Tibial nerve (tissue), 4 donors: Measurements from ENCODE around the gene NHERF1. TPM values are rescaled to one million over a fixed set of nuclear protein-coding genes. Genes with fewer than 3 reads are reported as not detected.

Experiments
- DNase-seq, 2 donors: peaks; one replicate each; pipeline ENCODE4 v3.0.0-alpha.2; 2019; ENCODE audit warnings: low spot score in 2 of 2
- H3K27ac ChIP-seq, 4 donors: fragments of 200-600 bp; sonication (generic) in 3 of 4; one replicate each; pipeline ENCODE4 v1.5.1; 2017 to 2019; ENCODE audit warnings: mild to moderate bottlenecking in 1 of 4
- H3K27me3 ChIP-seq, 2 donors: fragments of 200-600 bp; sonication (generic) in 1 of 2; one replicate each; pipeline versions ENCODE4 v1.5.1 to v1.6.0; 2017 to 2019
- H3K36me3 ChIP-seq, 3 donors: fragments of 200-600 bp; sonication (generic); one replicate each; pipeline ENCODE4 v1.5.1; 2018 to 2019
- H3K4me1 ChIP-seq, 4 donors: fragments of 200-600 bp; sonication (generic) in 3 of 4; one replicate each; pipeline ENCODE4 v1.5.1; 2017 to 2019
- H3K4me3 ChIP-seq, 4 donors: fragments of 200-600 bp; sonication (generic) in 3 of 4; one replicate each; pipeline ENCODE4 v1.5.1; 2017 to 2019; ENCODE audit warnings: mild to moderate bottlenecking in 1 of 4, moderate library complexity in 1 of 4
- H3K9me3 ChIP-seq, 4 donors: fragments of 200-600 bp; sonication (generic) in 3 of 4; one replicate each; pipeline ENCODE4 v1.5.1; 2017 to 2019
- EP300 ChIP-seq, 2 donors: sonication (generic); formaldehyde crosslinking; IDR thresholded peaks; one replicate each; pipeline ENCODE4 v1.6.1; 2017; ENCODE audit warnings: antibody characterized with exemption in 2 of 2, mild to moderate bottlenecking in 1 of 2
- POLR2A ChIP-seq, 2 donors: fragments of 450-650 bp; IDR thresholded peaks; one replicate each; pipeline ENCODE4 v1.6.1; 2017; ENCODE audit warnings: antibody characterized with exemption in 2 of 2, mild to moderate bottlenecking in 2 of 2, moderate library complexity in 2 of 2
- WGBS, 2 donors: methylation state at CpG; one replicate each; pipeline ENCODE4 v1.1.5; 2018; 5-methylcytosine and 5-hydroxymethylcytosine counted together
- total RNA-seq, 4 donors: library from RNA; depleted of rRNA; stranded (reverse); fragments of >200 nt; gene quantifications; one replicate each; pipeline ENCODE4 v1.1.0, GENCODE V29; 2016
- TF ChIP-seq, protein P1 (sequence below), 5 experiments: fragments of 200-600 bp in 3 of 5; fragments of 450-650 bp in 2 of 5; sonication (generic) in 3 of 5; IDR thresholded peaks; one replicate each; pipeline ENCODE4 v1.5.1; 2016 to 2019; ENCODE audit warnings: antibody characterized with exemption in 5 of 5, mild to moderate bottlenecking in 3 of 5, moderate library complexity in 2 of 5

NHERF1 gene
- total RNA-seq, 4 donors from 2014 or later: 42.2 to 55.2 (median 53.0) TPM

DNA sequence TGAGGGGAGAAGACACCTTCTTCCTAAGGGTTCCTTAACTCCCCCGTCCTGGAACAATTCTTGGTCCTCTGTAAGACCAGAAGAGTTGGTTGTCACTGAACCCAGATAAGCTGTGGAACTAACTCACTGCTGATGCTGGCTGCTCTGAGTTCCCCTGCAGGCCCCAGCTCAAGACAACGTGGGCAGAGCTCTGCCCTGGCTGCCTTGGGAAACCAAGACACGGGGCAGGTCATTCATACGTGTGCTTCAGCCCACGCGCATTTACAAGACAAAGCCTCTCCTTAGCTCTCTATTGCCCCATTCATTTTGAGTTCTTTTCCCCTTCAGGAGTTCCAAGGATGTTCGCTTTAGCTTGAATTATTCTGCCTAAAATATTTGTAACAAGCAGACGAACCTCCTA lies 31.1 kb downstream of the NHERF1 start:
- TF ChIP-seq POLR2A (IDR thresholded peaks at IDR 0.05): no peak
- TF ChIP-seq, protein P1, sequence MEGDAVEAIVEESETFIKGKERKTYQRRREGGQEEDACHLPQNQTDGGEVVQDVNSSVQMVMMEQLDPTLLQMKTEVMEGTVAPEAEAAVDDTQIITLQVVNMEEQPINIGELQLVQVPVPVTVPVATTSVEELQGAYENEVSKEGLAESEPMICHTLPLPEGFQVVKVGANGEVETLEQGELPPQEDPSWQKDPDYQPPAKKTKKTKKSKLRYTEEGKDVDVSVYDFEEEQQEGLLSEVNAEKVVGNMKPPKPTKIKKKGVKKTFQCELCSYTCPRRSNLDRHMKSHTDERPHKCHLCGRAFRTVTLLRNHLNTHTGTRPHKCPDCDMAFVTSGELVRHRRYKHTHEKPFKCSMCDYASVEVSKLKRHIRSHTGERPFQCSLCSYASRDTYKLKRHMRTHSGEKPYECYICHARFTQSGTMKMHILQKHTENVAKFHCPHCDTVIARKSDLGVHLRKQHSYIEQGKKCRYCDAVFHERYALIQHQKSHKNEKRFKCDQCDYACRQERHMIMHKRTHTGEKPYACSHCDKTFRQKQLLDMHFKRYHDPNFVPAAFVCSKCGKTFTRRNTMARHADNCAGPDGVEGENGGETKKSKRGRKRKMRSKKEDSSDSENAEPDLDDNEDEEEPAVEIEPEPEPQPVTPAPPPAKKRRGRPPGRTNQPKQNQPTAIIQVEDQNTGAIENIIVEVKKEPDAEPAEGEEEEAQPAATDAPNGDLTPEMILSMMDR (IDR thresholded peaks at IDR 0.05): no peak
- TF ChIP-seq EP300 (IDR thresholded peaks at IDR 0.05): no peak
- DNase-seq: no peak
- Histone ChIP-seq H3K4me3 (no peak overlapping the region), H3K36me3 (peaks cover 0 to 32% (median 0%) of the 10 kb centered on the region in 3 donors), H3K27me3 (no peaks in the 10 kb centered on the region), H3K9me3 (no peaks in the 10 kb centered on the region), H3K27ac (peak overlapping the region in 3 of 4 donors; percentile 43 to 63 (median 55)), H3K4me1 (peaks cover 0 to 34% (median 27%) of the 10 kb centered on the region in 4 donors)
- WGBS, 2 donors: 62 to 73% methylated on average over 8 of the region's 8 CpGs

- WGBS, 2 donors: 67 to 82% methylated on average over 11 of the region's 11 CpGs
- H3K27ac ChIP-seq: peak overlapping the region in 3 of 4 donors; percentile 43 to 63 (median 55)
- no peaks in the 10 kb centered on the region for H3K9me3 ChIP-seq
- peaks cover 0 to 31% (median 24%) of the 10 kb centered on the region in 4 donors for H3K4me1 ChIP-seq
- H3K36me3 ChIP-seq: peaks cover 0 to 33% (median 0%) of the 10 kb centered on the region in 3 donors
- H3K27me3 ChIP-seq: no peaks in the 10 kb centered on the region
- peak in 1 of 2 donors; percentile 55 for DNase-seq
- TF ChIP-seq POLR2A (IDR thresholded peaks at IDR 0.05): no peak
- TF ChIP-seq, protein P1 (IDR thresholded peaks at IDR 0.05): no peak
- TF ChIP-seq EP300 (IDR thresholded peaks at IDR 0.05): peak; percentile 29 to 79
- H3K4me3 ChIP-seq: no peak overlapping the region
Observed at GRCh38 chr17:74779948-74780400, 31.5 kb downstream of the NHERF1 start.

DNA sequence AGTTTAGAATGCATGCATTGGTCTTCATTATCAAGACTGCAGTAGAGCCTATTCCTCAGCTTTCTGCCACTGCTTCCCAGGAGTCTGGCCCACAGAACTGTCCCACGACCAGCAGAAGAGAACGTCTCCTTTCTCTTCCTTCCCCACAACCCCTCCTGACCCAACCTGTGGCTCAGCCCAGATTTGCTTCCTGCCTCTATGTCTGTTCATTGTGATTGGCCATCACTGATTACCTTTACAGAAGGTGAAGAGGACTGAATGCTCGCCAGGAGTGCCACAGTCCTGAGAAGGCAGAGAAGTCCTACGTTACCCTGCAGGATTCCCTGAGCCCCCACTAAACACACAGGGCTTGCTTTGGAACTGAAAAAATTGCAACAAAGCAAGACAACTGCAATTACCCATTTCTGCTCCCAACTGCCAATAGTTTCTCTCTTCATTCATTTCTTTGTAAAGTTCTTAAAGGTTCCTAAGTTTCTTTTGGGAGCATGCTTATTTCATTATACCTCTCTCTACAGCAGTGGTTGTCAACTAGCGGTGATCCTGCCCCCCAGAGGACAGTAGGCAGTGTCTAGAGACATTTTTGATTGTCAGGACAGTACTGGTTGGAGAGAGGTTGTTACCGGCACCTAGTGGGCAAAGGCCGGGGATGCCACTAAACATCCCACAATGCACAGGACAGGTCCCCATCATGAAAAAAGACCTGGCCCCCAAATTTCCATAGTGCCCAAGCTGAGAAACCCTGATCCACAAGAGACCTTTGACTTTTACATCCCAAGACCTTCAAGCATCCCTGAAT lies 32.2 kb downstream of the NHERF1 start:
- Histone ChIP-seq H3K36me3 (peaks cover 0 to 40% (median 0%) of the 10 kb centered on the region in 3 donors), H3K9me3 (no peaks in the 10 kb centered on the region), H3K27ac (peak overlapping the region in 1 of 4 donors; percentile 20), H3K4me3 (no peak overlapping the region), H3K27me3 (no peaks in the 10 kb centered on the region), H3K4me1 (peaks cover 0 to 26% (median 17%) of the 10 kb centered on the region in 4 donors)
- TF ChIP-seq EP300 (IDR thresholded peaks at IDR 0.05): no peak
- TF ChIP-seq, protein P1 (IDR thresholded peaks at IDR 0.05): peak in 3 of 5 experiments; percentile 5 to 18 (median 18)
- TF ChIP-seq POLR2A (IDR thresholded peaks at IDR 0.05): no peak
- no peak for DNase-seq
- 52 to 60% methylated on average over 7 of the region's 7 CpGs for WGBS, 2 donors

- Histone ChIP-seq H3K4me3 (no peak overlapping the region), H3K27ac (no peak overlapping the region), H3K27me3 (no peaks in the 10 kb centered on the region), H3K9me3 (no peaks in the 10 kb centered on the region), H3K4me1 (peaks cover 0 to 15% (median 5%) of the 10 kb centered on the region in 4 donors), H3K36me3 (peaks cover 0 to 52% (median 0%) of the 10 kb centered on the region in 3 donors)
- 82 to 84% methylated on average over 5 of the region's 5 CpGs for WGBS, 2 donors
- DNase-seq: no peak
- TF ChIP-seq POLR2A (IDR thresholded peaks at IDR 0.05) (no peak), EP300 (IDR thresholded peaks at IDR 0.05) (no peak)
- TF ChIP-seq, protein P1 (IDR thresholded peaks at IDR 0.05): no peak
Observed at GRCh38 chr17:74782571-74782970, 34.1 kb downstream of the NHERF1 start.
